ENCODE measurements around the gene TLNRD1. TPM values are rescaled to one million over a fixed set of nuclear protein-coding genes. Genes with fewer than 3 reads are reported as not detected.
"Not testable (repeated sequence)": the region's sequence is repeated elsewhere in the genome, so short reads cannot be mapped to it uniquely, and the experiment has no call there.

TLNRD1 gene
- total RNA-seq: 11.4 to 18.7 TPM (median 17.0 TPM) in 3 replicates
- long read RNA-seq, full-length matches to known transcripts: 51 of 51 reads
- long read RNA-seq, partial matches to known transcripts: 0 of 51 reads
- long read RNA-seq, other reads (novel, unspliced or antisense): 0 of 51 reads

GRCh38 chr15:81000624-81001151, at the start of gene TLNRD1:
Gene TLNRD1, plus strand, starts transcription at chr15:81000923. Its CDS starts 1,349 bp downstream, at chr15:81002272.
- peak; percentile 93 for DNase-seq (ENCODE audit: low spot score)
- H3K27ac Mint-ChIP-seq (ENCODE audit: unreplicated experiment): peak within 1 kb of the TSS; percentile 83

GRCh38 chr15:80951941-80952340, 48.8 kb upstream of the TLNRD1 start:
- Mint-ChIP-seq H3K27ac (ENCODE audit: unreplicated experiment) (no peak overlapping the region), H3K4me1 (ENCODE audit: low read depth) (peaks cover 37% of the 10 kb centered on the region), H3K36me3 (ENCODE audit: low read depth) (peaks cover 31% of the 10 kb centered on the region), H3K27me3 (ENCODE audit: low read depth) (no peaks in the 10 kb centered on the region), H3K9me3 (ENCODE audit: low read depth) (no peaks in the 10 kb centered on the region), H3K4me3 (ENCODE audit: unreplicated experiment) (no peak overlapping the region)
- no peak for TF ChIP-seq CTCF (IDR thresholded peaks at IDR 0.05)
- DNase-seq (ENCODE audit: low spot score): no peak

More at GRCh38 chr15:81000624-81001151, at the start of gene TLNRD1:
- no peaks in the 10 kb centered on the region for H3K9me3 Mint-ChIP-seq (ENCODE audit: low read depth)
- H3K36me3 Mint-ChIP-seq (ENCODE audit: low read depth): peaks cover 10% of the 10 kb centered on the region
- H3K4me1 Mint-ChIP-seq (ENCODE audit: low read depth): peaks cover 36% of the 10 kb centered on the region
- peak within 1 kb of the TSS; percentile 86 for H3K4me3 Mint-ChIP-seq (ENCODE audit: unreplicated experiment)
- no peak for TF ChIP-seq CTCF (IDR thresholded peaks at IDR 0.05)
- H3K27me3 Mint-ChIP-seq (ENCODE audit: low read depth): no peaks in the 10 kb centered on the region

GRCh38 chr15:80953001-80953952, 47.4 kb upstream of the TLNRD1 start:
- H3K27ac Mint-ChIP-seq (ENCODE audit: unreplicated experiment): peak overlapping the region; percentile 58
- TF ChIP-seq CTCF (IDR thresholded peaks at IDR 0.05): peak; percentile 20
- H3K36me3 Mint-ChIP-seq (ENCODE audit: low read depth): peaks cover 22% of the 10 kb centered on the region
- peaks cover 49% of the 10 kb centered on the region for H3K4me1 Mint-ChIP-seq (ENCODE audit: low read depth)
- DNase-seq (ENCODE audit: low spot score): no peak
- H3K9me3 Mint-ChIP-seq (ENCODE audit: low read depth): no peaks in the 10 kb centered on the region
- H3K27me3 Mint-ChIP-seq (ENCODE audit: low read depth): no peaks in the 10 kb centered on the region
- no peak overlapping the region for H3K4me3 Mint-ChIP-seq (ENCODE audit: unreplicated experiment)

- Mint-ChIP-seq H3K9me3 (ENCODE audit: low read depth) (no peaks in the 10 kb centered on the region), H3K27ac (ENCODE audit: unreplicated experiment) (peak overlapping the region; percentile 55), H3K4me1 (ENCODE audit: low read depth) (peaks cover 49% of the 10 kb centered on the region), H3K27me3 (ENCODE audit: low read depth) (no peaks in the 10 kb centered on the region), H3K4me3 (ENCODE audit: unreplicated experiment) (no peak overlapping the region), H3K36me3 (ENCODE audit: low read depth) (peaks cover 21% of the 10 kb centered on the region)
- no peak for TF ChIP-seq CTCF (IDR thresholded peaks at IDR 0.05)
- no peak for DNase-seq (ENCODE audit: low spot score)
Measured at GRCh38 chr15:80953953-80954778, 46.6 kb upstream of the TLNRD1 start.

- not testable (repeated sequence) for H3K9me3 Mint-ChIP-seq (ENCODE audit: low read depth); H3K27me3 Mint-ChIP-seq (ENCODE audit: low read depth); H3K4me3 Mint-ChIP-seq (ENCODE audit: unreplicated experiment); DNase-seq (ENCODE audit: low spot score)
- peaks cover 49% of the 10 kb centered on the region for H3K4me1 Mint-ChIP-seq (ENCODE audit: low read depth)
- H3K36me3 Mint-ChIP-seq (ENCODE audit: low read depth): peaks cover 15% of the 10 kb centered on the region
- peak overlapping the region; percentile 81 for H3K27ac Mint-ChIP-seq (ENCODE audit: unreplicated experiment)
Measured at GRCh38 chr15:80955571-80956452, 44.9 kb upstream of the TLNRD1 start.

Measured in chondrocyte (in vitro differentiated cells).